GM19238 (cell line): Measurements from ENCODE around the gene DNAJB8.

Source experiments
- DNase-seq: peaks from one replicate; pipeline ENCODE4 v3.0.0; 2011; ENCODE audit warnings: low spot score; ENCODE audit not compliant: insufficient read length

Gene DNAJB8

DNA sequence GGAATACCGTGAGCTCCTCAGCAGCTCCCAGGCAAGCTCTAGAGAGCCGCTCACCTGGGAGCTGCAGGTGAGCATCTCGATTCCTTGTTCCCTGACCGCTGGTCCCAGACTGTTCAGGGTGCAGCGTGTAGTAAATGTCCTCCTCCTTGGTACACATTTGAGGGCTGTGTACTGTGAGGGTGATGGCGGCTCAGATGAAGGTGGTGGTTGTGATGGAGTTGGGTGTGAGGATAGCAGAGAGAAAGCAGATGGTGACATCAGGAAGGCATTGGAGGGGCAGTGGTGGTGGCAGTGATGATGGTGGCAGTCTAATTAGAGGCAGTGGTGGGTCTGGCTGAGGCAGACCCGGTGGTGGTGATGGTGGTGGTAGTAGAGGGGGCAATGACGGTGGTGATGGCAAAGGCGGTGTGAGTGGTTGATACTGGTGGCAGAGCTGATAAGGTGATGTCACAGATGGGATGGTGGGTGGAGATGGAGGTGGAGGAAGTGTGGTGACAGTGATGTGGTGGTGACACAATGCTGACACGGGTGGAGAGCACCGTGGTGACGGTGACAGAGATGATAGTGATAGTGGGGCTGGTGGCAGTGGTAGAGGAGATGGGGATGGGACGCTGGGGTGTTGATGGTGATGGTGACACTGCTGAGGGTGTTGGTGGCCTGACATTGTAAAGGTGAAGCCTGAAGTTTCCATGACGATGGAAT is at the start of gene DNAJB8:
TSS of gene DNAJB8 (minus strand) at position 51 of the 702 bp plus-strand sequence. CDS start 3,645 bp downstream, outside the sequence.
- DNase-seq = no peak

DNA sequence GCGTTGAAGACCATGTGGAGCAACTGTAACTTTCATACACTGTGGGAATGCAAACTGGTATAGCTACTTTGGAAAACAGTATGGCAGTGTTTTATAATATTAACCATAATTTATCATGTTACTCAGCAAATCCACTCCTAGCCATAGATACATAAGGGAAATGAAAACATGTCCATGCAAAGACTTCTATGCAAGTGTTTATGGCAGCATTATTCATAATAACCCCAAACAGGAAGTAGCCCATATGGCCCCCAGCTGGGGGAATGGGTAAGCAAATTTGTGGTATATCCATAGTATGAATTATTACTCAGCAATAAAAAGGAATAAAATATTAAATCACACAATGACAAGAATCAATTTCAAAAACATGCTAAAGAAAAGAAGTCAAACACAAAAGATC is 49.3 kb upstream of the DNAJB8 start:
- no peak for DNase-seq

GRCh38 chr3:128508852-128509251 is 42.2 kb upstream of the DNAJB8 start:
- no peak for DNase-seq

GRCh38 chr3:128506754-128507153 is 40.1 kb upstream of the DNAJB8 start:
- DNase-seq = no peak

DNA sequence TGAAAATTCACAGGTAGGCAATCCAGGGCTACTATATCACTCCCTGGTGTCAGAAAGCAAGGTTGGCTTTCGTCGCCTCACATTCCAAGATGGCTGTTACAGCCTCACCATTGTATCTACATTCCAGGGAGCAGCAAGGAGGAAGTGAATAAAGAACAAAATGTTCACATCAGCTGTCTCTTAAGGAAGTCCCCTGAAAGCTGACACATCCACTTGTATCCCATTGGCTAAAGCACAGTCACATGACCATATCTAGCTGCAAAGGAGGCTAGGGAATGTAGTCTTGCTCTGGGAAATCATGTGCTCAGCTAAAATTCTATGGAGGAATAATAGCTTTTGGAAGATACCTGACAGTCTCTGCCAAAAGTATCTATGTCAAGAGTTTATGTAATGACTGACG is 39.1 kb upstream of the DNAJB8 start:
- DNase-seq = no peak

- no peak for DNase-seq
These were observed 38.5 kb upstream of the DNAJB8 start for GRCh38 chr3:128504963-128505730.

- no peak for DNase-seq
These were observed 37.8 kb upstream of the DNAJB8 start for GRCh38 chr3:128504533-128504915.

GRCh38 chr3:128503751-128504532 is 37.3 kb upstream of the DNAJB8 start:
- DNase-seq = no peak

DNA sequence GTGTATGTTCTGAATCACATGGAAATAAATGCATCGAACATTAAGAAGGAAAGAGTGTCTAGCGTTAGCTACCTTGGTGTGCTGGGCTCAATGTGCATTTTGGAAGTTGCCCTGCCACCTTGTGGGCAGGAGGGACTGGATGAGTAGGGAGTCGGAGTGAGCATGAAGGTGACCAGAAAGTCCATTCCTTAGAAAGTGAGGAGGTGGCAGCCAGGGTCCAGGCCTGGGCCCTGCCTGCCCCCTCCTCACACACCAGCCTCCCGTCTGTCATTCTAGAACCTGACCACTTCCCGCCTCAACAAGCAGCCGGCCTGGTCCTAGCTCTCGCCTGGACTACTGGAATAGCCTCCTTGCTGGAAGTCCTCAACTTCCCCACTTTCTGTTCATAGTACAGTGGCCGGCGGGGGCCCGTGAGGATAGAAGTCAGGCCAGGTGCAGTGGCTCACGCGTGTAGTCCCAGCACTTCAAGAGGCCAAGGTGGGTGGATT is 36.5 kb upstream of the DNAJB8 start:
- no peak for DNase-seq

GRCh38 chr3:128502712-128503111 is 36.0 kb upstream of the DNAJB8 start:
- DNase-seq = no peak

GRCh38 chr3:128501431-128501830 is 34.7 kb upstream of the DNAJB8 start:
- DNase-seq = no peak

DNA sequence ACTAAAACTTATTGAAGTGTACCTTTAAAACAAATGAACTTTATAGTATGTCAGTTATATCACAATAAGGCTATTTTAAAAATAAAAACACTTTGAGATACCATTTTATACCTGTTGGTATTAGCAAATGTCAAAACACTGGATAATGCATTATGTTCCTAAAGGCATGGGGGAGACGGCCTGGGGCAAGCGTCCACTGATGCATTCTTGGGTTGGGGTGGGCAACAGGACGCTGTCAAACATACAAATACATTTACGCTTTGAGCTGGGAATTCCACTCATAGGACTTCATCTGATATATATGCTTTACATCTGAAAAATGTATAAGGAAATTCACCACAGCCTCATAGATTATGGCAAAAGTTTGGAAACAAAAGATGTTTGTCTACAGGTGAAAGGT is 33.9 kb upstream of the DNAJB8 start:
- DNase-seq = no peak

DNA sequence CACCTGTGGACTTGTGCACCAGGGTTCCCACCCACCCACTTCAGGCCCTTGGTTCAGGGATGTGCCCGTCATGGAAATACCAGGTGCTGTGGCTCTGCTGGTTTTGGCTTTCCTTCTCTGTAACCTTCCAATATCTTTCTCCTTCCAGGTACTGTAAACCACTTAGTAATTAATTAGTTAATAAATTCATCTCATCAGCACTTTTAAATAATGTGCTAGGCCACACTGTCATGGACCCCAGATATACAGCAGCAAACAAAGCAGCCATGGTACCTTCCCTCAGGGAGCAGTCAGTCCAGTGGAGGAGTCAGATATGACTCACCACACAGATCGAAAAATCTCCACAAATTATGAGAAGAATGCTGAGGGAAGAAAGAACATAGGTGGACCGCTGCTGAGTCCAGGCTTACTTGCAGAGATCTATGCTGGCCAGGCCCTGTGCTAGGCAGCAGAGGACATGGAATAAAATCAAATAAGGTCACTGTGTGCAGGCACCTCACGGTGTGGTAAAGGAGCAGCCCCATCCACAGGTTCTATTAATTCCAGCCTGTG is 33.1 kb upstream of the DNAJB8 start:
- no peak for DNase-seq

GRCh38 chr3:128498901-128499530 is 32.3 kb upstream of the DNAJB8 start:
- DNase-seq = no peak

DNA sequence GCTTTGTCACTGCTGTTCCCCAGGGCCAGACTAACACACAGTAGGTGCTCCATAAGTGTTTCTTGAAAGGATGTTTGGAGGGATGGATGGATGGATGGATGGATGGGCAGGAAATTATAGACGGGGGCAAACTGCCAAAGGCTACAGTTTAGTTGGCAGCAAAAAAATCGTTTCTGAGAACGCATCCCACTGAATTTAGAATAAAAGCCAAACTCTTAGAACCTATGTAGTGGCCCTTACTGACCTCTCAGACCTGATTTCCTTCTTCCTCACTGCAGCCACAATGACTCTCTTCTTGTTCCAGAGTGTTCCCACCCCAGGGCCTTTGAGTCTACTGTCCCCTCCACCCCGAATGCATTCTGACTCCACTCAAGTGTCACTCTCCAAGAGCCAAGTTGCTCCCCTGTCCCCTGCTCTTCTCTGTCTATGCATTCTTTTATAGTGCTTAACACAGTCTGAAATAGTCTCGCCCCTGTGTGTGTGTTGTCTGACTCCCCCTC is 31.5 kb upstream of the DNAJB8 start:
- DNase-seq = no peak

- peak; percentile 64 for DNase-seq
These were observed 30.8 kb upstream of the DNAJB8 start for GRCh38 chr3:128497305-128498126.

DNA sequence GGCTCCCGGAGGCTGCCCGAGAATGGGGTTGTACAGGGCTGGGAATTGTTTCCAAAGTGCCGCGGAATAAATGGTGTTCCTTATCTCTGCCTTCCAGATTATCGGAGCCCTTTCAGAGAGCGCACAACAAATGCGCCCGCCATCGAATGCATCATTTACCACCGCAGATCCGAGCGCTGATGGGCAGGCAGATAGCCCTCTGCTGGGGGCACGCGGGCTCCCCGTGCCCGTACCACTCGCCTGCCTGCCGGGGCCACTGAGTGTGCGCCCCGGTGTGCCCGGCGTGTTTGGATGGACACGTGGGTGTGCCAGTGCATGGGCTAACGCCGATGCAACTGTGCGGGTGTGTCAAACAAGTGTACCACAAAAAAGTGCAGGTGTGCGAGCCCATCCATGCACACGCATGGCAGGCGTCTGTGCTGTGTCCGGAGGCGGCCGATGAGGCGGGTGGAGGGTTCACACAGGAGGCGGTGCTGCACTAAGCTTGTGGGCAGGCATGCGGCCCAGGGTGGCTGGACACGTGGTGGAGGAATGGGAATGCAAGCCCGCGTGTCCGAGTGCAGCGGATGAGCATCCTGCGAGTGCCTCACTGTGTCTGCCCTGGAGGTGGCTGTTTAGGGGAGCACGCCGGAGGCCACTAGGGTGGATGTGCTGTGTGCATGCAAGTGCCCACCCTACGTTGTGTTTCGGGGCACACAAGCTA is 30.1 kb upstream of the DNAJB8 start:
- no peak for DNase-seq

GRCh38 chr3:128496019-128496601 is 29.4 kb upstream of the DNAJB8 start:
- no peak for DNase-seq

DNA sequence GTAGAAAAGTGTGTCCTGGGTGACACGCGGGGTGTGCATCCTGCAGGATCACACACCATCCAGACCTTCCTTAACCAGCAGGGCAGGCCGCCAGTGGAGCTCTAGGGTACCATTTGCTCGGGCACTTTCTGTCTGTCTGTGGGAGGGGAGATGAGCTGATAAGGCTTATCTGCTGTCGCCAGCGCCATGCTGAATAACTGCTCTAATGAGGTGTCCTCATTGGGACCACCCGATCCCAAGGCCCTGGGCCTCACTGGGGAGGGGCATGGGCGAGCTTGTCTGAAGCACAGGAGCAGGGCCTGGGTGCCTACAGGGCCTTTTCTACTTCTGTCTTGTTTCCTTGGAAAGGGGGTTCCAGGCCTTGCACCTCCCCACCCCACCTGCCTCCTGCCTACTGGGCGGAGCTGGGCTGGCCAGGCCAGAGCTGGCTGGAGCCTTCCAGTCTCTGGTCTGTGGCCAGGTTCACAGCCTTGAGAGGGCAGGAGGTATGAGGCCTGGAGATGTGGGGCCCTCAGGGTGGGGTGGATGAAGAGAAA is 28.8 kb upstream of the DNAJB8 start:
- no peak for DNase-seq
